ENCODE results near the gene PCP4L1.

PCP4L1 gene

DNA sequence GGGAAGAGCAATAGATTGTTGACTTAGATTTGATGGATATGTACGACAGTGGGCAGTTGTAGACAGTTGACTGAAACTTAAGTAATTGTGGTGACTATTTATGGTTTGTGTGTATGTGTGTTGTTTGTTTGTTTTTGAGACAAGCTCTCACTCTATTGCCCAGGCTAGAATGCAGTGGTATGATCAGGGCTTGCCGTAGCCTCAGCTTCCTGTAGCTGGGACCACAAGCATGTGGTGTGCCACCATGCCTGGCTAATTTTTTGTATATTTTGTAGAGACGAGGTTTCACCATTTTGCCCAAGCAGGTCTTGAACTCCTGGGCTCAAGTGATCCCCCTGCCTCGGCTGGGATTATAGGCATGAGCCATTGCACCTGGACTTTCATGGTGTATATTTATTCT lies 65.5 kb downstream of the PCP4L1 start:
- DNase-seq, result no peak

DNA sequence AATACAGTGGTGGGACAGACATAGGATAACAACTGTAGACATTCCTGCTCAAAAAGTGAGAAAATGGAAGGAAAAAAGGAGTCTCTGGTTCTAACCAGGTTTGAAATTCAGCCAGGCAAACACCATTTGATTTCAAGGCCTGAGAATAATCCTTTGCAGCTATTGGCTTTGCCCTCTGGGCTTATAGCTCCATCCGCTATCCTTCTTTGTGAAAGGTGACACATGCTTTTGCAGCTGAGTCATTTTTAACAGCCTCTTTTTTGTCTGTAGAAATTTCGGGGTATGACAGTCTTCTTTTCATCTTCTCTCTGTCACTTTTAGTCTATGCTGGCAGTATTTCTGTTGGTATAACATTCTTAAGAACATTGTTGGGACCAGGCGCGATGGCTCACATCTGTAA lies 71.8 kb downstream of the PCP4L1 start:
- no peak for DNase-seq

DNA sequence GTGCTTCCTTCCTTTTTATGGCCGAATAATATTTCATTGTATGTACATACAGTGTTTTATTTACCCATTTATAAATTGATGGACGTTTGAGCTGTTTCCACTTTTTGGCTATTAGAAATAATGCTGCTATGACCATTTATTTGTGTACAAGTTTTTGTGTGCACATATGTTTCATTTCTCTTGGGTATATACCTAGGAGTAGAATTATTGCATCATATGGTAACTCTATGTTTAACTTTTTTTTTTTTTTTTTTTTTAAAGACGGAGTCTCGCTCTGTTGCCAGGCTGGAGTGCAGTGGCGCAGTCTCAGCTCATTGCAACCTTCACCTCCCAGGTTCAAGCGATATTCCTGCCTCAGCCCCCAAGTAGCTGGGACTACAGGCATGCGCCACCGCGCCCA lies 74.6 kb downstream of the PCP4L1 start:
- DNase-seq, result no peak

Measured in RPMI8226 (cell line).